H1 (cell line): ENCODE results near the gene CMTM5. TPM values are rescaled to one million over a fixed set of nuclear protein-coding genes. Genes with fewer than 3 reads are reported as not detected.

Source experiments
- CTCF ChIA-PET: fragments of 300-600 bp; sonication (Branson Sonifier 250); formaldehyde crosslinking; loops from one replicate; lab custom pipeline; 2021; ENCODE audit not compliant: partially characterized antibody; lab: Charles Lee
- POLR2A ChIA-PET: fragments of 300-600 bp; sonication (Branson Sonifier 250); formaldehyde crosslinking; loops from one replicate; lab custom pipeline; 2021; ENCODE audit warnings: inconsistent platforms; ENCODE audit not compliant: partially characterized antibody; lab: Charles Lee
- DNase-seq, 2 experiments: peaks; one replicate each; pipeline versions ENCODE4 v3.0.0 to v3.0.0-alpha.2; 2010 to 2022; ENCODE audit warnings: low spot score in 2 of 2, low read depth in 1 of 2, mixed read lengths in 1 of 2
- FAIRE-seq: peaks from 2 replicates; lab custom pipeline; 2011; peaks lifted over from hg19 to GRCh38; lab: Jason Lieb, UNC
- H2AFZ ChIP-seq: 2 replicates; pipeline ENCODE4 v1.8.1; 2012; ENCODE audit warnings: low read length, inconsistent platforms
- H2AK5ac ChIP-seq: 2 replicates; pipeline ENCODE4 v1.6.1; 2013; ENCODE audit warnings: low read depth, low read length
- H2BK120ac ChIP-seq: replicated peaks from 2 replicates; pipeline ENCODE3; 2013; ENCODE audit warnings: low read depth, low read length, inconsistent platforms
- H2BK12ac ChIP-seq: 2 replicates; pipeline ENCODE4 v1.6.1; 2013; ENCODE audit warnings: low read depth, low read length
- H2BK15ac ChIP-seq: 2 replicates; pipeline ENCODE4 v1.6.1; 2013; ENCODE audit warnings: low read length
- H2BK20ac ChIP-seq: 2 replicates; pipeline ENCODE4 v1.6.1; 2013; ENCODE audit warnings: low read length
- H2BK5ac ChIP-seq: 2 replicates; pipeline ENCODE4 v1.6.1; 2013; ENCODE audit warnings: low read depth, low read length
- H3K14ac ChIP-seq: 2 replicates; pipeline ENCODE4 v1.6.1; 2013; ENCODE audit warnings: inconsistent platforms; ENCODE audit not compliant: insufficient read length
- H3K18ac ChIP-seq: 2 replicates; pipeline ENCODE4 v1.6.1; 2013; ENCODE audit warnings: low read length; ENCODE audit errors: extremely low read depth
- H3K23ac ChIP-seq: 2 replicates; pipeline ENCODE4 v1.6.1; 2013; ENCODE audit warnings: inconsistent platforms; ENCODE audit not compliant: insufficient read length
- H3K23me2 ChIP-seq: 2 replicates; pipeline ENCODE4 v1.6.1; 2013; ENCODE audit warnings: low read depth, low read length
- H3K27ac ChIP-seq: 2 replicates; pipeline ENCODE4 v1.6.1; 2011; ENCODE audit warnings: low read depth, low read length, inconsistent platforms
- H3K27me3 ChIP-seq, 4 experiments: replicated peaks in 1 of 4; 1 replicate in 1 of 4; 2 replicates in 3 of 4; pipeline versions ENCODE4 v1.6.1 to v1.8.1; 2011 to 2013; ENCODE audit warnings: low read length in 3 of 4, mild to moderate bottlenecking in 3 of 4, inconsistent platforms in 2 of 4, mixed read lengths in 2 of 4, moderate library complexity in 1 of 4; ENCODE audit not compliant: control insufficient read depth in 3 of 4, insufficient read depth in 3 of 4; ENCODE audit errors: extremely low read depth in 1 of 4
- H3K36me3 ChIP-seq, 4 experiments: 2 replicates each; pipeline versions ENCODE4 v1.6.1 to v1.8.1; 2011 to 2013; ENCODE audit warnings: mild to moderate bottlenecking in 4 of 4, low read length in 3 of 4, moderate library complexity in 2 of 4, control low read depth in 1 of 4, inconsistent platforms in 1 of 4; ENCODE audit not compliant: insufficient read depth in 4 of 4, control insufficient read depth in 2 of 4
- H3K4ac ChIP-seq: replicated peaks from 2 replicates; pipeline ENCODE3; 2013; ENCODE audit warnings: low read length, low read depth, mixed read lengths, inconsistent platforms; ENCODE audit not compliant: insufficient read length
- H3K4me1 ChIP-seq, 4 experiments: replicated peaks in 1 of 4; 1 replicate in 1 of 4; 2 replicates in 3 of 4; pipeline versions ENCODE4 v1.6.1 to v1.8.1; 2011 to 2013; ENCODE audit warnings: low read length in 3 of 4, inconsistent platforms in 2 of 4, mixed read lengths in 1 of 4; ENCODE audit not compliant: insufficient read depth in 4 of 4, control insufficient read depth in 3 of 4
- H3K4me2 ChIP-seq, 2 experiments: 2 replicates each; pipeline versions ENCODE4 v1.6.1 to v1.8.1; 2011 to 2013; ENCODE audit warnings: low read depth in 2 of 2, low read length in 2 of 2, control low read depth in 1 of 2, inconsistent platforms in 1 of 2, mild to moderate bottlenecking in 1 of 2; ENCODE audit not compliant: insufficient read depth in 1 of 2
- H3K4me3 ChIP-seq, 4 experiments: fragments of 200-600, 300-600 bp in 1 of 4; sonication (generic), shearing (Covaris generic), sonication (Bioruptor Twin) in 1 of 4; 2 replicates each; pipeline versions ENCODE4 v1.5.1 to v1.8.1; 2011 to 2016; ENCODE audit warnings: low read length in 4 of 4, low read depth in 3 of 4, control low read depth in 2 of 4, inconsistent platforms in 2 of 4, mild to moderate bottlenecking in 2 of 4, mixed read lengths in 1 of 4, moderate library complexity in 1 of 4; ENCODE audit not compliant: insufficient read depth in 2 of 4; ENCODE audit errors: extremely low read depth in 1 of 4
- H3K56ac ChIP-seq: replicated peaks from 2 replicates; pipeline ENCODE3; 2013; ENCODE audit warnings: low read depth, mild to moderate bottlenecking, mixed read lengths, low read length, inconsistent platforms; ENCODE audit not compliant: insufficient read length
- H3K79me1 ChIP-seq: 2 replicates; pipeline ENCODE4 v1.6.1; 2013; ENCODE audit warnings: low read depth, low read length, control low read depth
- H3K79me2 ChIP-seq, 2 experiments: 2 replicates each; pipeline versions ENCODE4 v1.6.1 to v1.8.1; 2012 to 2013; ENCODE audit warnings: low read length in 2 of 2, mild to moderate bottlenecking in 2 of 2, inconsistent platforms in 1 of 2; ENCODE audit not compliant: insufficient read depth in 2 of 2, control insufficient read depth in 1 of 2
- H3K9ac ChIP-seq, 4 experiments: replicated peaks in 1 of 4; 1 replicate in 1 of 4; 2 replicates in 3 of 4; pipeline versions ENCODE4 v1.6.1 to v1.8.1; 2011 to 2013; ENCODE audit warnings: low read depth in 3 of 4, low read length in 3 of 4, control low read depth in 2 of 4, mild to moderate bottlenecking in 2 of 4, moderate library complexity in 2 of 4, inconsistent platforms in 1 of 4; ENCODE audit errors: extremely low read depth in 1 of 4
- H3K9me3 ChIP-seq, 2 experiments: 2 replicates each; pipeline versions ENCODE4 v1.6.1 to v1.8.1; 2012 to 2013; ENCODE audit warnings: mild to moderate bottlenecking in 2 of 2, moderate library complexity in 2 of 2, control low read depth in 1 of 2, inconsistent platforms in 1 of 2, low read depth in 1 of 2, low read length in 1 of 2, mixed read lengths in 1 of 2; ENCODE audit not compliant: insufficient read depth in 2 of 2
- H4K20me1 ChIP-seq, 2 experiments: replicated peaks in 1 of 2; 2 replicates each; pipeline versions ENCODE3 to v1.8.1; 2011 to 2013; ENCODE audit warnings: inconsistent platforms in 2 of 2, low read length in 2 of 2, mild to moderate bottlenecking in 1 of 2; ENCODE audit not compliant: insufficient read depth in 2 of 2, control insufficient read depth in 1 of 2
- H4K5ac ChIP-seq: 2 replicates; pipeline ENCODE4 v1.6.1; 2013; ENCODE audit warnings: low read length, low read depth, mixed read lengths, inconsistent platforms; ENCODE audit not compliant: insufficient read length
- H4K8ac ChIP-seq: 2 replicates; pipeline ENCODE4 v1.8.0; 2013; ENCODE audit warnings: mild to moderate bottlenecking, moderate library complexity, low read length, inconsistent platforms; ENCODE audit not compliant: insufficient read depth; ENCODE audit errors: extremely low read depth
- H4K91ac ChIP-seq: replicated peaks from 2 replicates; pipeline ENCODE3; 2013; ENCODE audit warnings: low read length, mixed read lengths, inconsistent platforms; ENCODE audit not compliant: insufficient read length
- PHF8 ChIP-seq: fragments of 200-600 bp; sonication (generic); conservative IDR thresholded peaks from 2 replicates; pipeline ENCODE4 v1.7.1; 2012; ENCODE audit warnings: low read depth, mild to moderate bottlenecking, inconsistent platforms, low read length, moderate library complexity
- RFX5 ChIP-seq: IDR thresholded peaks from 2 replicates; pipeline ENCODE4 v1.6.1; 2011; ENCODE audit warnings: low read depth, low read length, improper control_type of control experiment, borderline replicate concordance
- WGBS, 2 experiments: shearing (Covaris generic) in 1 of 2; methylation state at CpG; one replicate each; pipeline versions ENCODE4 v1.1.6 to v1.1.7; 2013 to 2015; ENCODE audit warnings: low lambda C conversion rate in 2 of 2, mixed read lengths in 2 of 2, inconsistent platforms in 1 of 2, low coverage in 1 of 2, missing lambda C conversion rate in 1 of 2; ENCODE audit not compliant: insufficient replicate concordance in 2 of 2, insufficient coverage in 1 of 2, insufficient read length in 1 of 2; ENCODE audit errors: extremely low coverage in 1 of 2, missing lambda C conversion rate in 1 of 2; 5-methylcytosine and 5-hydroxymethylcytosine counted together
- polyA plus RNA-seq, 7 experiments: library from polyadenylated mRNA; depleted of rRNA in 3 of 7; stranded (reverse) in 5 of 7; unstranded in 2 of 7; fragments of >200 nt in 5 of 7; fragments of 200-250 nt in 2 of 7; gene quantifications; 1 replicate in 5 of 7; 2 replicates in 1 of 7; 4 replicates in 1 of 7; pipeline versions ENCODE4 v1.2.1 to v1.2.3, GENCODE V29; 2011 to 2013; ENCODE audit warnings: missing spikeins in 2 of 7, mixed read lengths in 2 of 7
- total RNA-seq: library from RNA; stranded (reverse); fragmentation: NEBNext Ultra II Directional; extraction: Animal tissue kit (Norgen Biotek cat#: 25700); gene quantifications from 2 replicates; pipeline ENCODE4 v1.2.1, GENCODE V29; 2021
- TF ChIP-seq, protein P1 (sequence below), 3 experiments: IDR thresholded peaks; 1 replicate in 2 of 3; 2 replicates in 1 of 3; pipeline versions ENCODE4 v1.5.1 to v1.6.1; 2011; ENCODE audit warnings: low read length in 3 of 3, mild to moderate bottlenecking in 3 of 3, inconsistent platforms in 2 of 3, low read depth in 1 of 3, moderate library complexity in 1 of 3; ENCODE audit not compliant: insufficient read depth in 1 of 3; ENCODE audit errors: control extremely low read depth in 1 of 3

Gene CMTM5
- total and polyA plus RNA-seq, 2 of the 8 experiments (the other 6 are each of a cell fraction or from before 2014, with no cell fraction given): 2.1 TPM; not detected in 1

DNA sequence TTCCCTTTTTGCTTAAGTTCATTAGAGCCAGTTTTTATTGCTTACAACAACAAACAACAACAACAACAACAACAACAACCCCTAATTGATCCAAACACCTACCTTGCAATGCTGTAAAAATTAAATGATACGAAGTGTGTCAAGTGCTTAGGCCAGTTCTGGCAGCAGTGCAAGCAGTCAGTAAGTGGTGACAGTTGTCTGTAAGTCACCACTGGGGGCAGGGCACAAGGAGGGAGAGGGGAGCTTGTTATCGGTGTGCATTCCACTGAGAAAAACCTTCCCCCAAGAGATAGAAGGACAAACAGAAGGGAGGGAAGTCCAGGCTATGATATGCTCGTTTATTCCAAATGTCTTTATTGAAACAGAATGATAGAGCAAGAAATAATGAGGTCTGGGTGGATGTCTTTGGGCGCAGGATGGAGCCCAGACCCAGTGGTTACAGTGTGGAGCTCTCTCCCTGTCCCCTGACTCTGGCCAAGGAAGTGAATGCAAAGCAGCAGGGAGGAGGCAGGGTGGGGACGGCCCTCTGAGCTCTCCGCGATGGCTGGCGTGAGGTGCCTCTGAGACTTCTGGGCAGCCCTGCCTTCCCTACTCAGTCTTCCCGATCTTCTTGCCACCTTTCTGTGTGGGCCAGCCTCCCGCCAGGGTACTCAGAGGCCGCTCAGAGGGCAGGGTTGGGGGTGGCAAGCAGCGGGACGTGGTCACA lies 30.7 kb upstream of the CMTM5 start:
- H2AFZ ChIP-seq: no peak overlapping the region
- no peak overlapping the region for H3K14ac ChIP-seq
- no peak overlapping the region for H2BK120ac ChIP-seq
- no peak overlapping the region for H4K91ac ChIP-seq
- H3K27ac ChIP-seq: no peak overlapping the region
- DNase-seq (no peak), FAIRE-seq (no peak)
- H2AK5ac ChIP-seq: no peak overlapping the region
- no peak overlapping the region for H2BK15ac ChIP-seq
- H3K4me1 ChIP-seq: peaks cover 0 to 4% (median 1%) of the 10 kb centered on the region in 4 experiments; a peak in 3 of 7 replicates
- ChIA-PET POLR2A (interaction anchor here (0.9 to 3.7 kb wide), 10 partner anchors 8 to 363 kb away, joined by 3 to 25 read pairs (median 4); partner anchors contain the start of genes BCL2L2, EFS and PABPN1), CTCF (interaction anchor here (0.7 to 5.9 kb wide), 34 partner anchors 8 to 291 kb away, joined by 3 to 69 read pairs (median 4); partner anchors contain the start of genes BCL2L2, CMTM5 and EFS)
- no peak overlapping the region for H3K23ac ChIP-seq
- H3K56ac ChIP-seq: no peak overlapping the region
- no peaks in the 10 kb centered on the region for H3K36me3 ChIP-seq
- no peaks in the 10 kb centered on the region for H4K20me1 ChIP-seq
- peak overlapping the region; percentile 39; the same call in 1 of the 2 replicates for H2BK12ac ChIP-seq
- H3K4ac ChIP-seq: no peak overlapping the region
- no peak overlapping the region for H4K5ac ChIP-seq
- no peaks in the 10 kb centered on the region for H3K79me1 ChIP-seq
- no peak overlapping the region for H3K18ac ChIP-seq
- no peak overlapping the region for H3K4me3 ChIP-seq
- no peaks in the 10 kb centered on the region for H3K23me2 ChIP-seq
- H3K4me2 ChIP-seq: no peak overlapping the region; a peak in 1 of 4 replicates
- TF ChIP-seq PHF8 (no peak), RFX5 (no peak)
- TF ChIP-seq, protein P1, sequence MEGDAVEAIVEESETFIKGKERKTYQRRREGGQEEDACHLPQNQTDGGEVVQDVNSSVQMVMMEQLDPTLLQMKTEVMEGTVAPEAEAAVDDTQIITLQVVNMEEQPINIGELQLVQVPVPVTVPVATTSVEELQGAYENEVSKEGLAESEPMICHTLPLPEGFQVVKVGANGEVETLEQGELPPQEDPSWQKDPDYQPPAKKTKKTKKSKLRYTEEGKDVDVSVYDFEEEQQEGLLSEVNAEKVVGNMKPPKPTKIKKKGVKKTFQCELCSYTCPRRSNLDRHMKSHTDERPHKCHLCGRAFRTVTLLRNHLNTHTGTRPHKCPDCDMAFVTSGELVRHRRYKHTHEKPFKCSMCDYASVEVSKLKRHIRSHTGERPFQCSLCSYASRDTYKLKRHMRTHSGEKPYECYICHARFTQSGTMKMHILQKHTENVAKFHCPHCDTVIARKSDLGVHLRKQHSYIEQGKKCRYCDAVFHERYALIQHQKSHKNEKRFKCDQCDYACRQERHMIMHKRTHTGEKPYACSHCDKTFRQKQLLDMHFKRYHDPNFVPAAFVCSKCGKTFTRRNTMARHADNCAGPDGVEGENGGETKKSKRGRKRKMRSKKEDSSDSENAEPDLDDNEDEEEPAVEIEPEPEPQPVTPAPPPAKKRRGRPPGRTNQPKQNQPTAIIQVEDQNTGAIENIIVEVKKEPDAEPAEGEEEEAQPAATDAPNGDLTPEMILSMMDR (IDR thresholded peaks at IDR 0.05; ENCODE audit: control extremely low read depth in 1 of 3, insufficient read depth in 1 of 3, low read depth in 1 of 3, low read length in 3 of 3): peak in 2 of 3 experiments; percentile 22 to 33; a peak in 2 of 4 replicates
- H3K79me2 ChIP-seq: no peaks in the 10 kb centered on the region
- no peak overlapping the region for H2BK20ac ChIP-seq
- no peak overlapping the region for H2BK5ac ChIP-seq
- 0 out of 2 replicates have a peak overlapping the region, but pooled peaks have one; percentile 84 for H4K8ac ChIP-seq
- H3K27me3 ChIP-seq: peaks cover 0 to 4% (median 2%) of the 10 kb centered on the region in 4 experiments; a peak in 3 of 7 replicates
- H3K9me3 ChIP-seq: peaks cover 2% of the 10 kb centered on the region in 2 experiments; a peak in 1 of 4 replicates
- H3K9ac ChIP-seq: no peak overlapping the region
- WGBS, 2 experiments: 70% methylated on average over 13 of the region's 13 CpGs; no CpG with 5 or more reads in 1 of the 2 experiments
